Measurements from ENCODE around the gene MAVS.
"Not testable (repeated sequence)": the region's sequence is repeated elsewhere in the genome, so short reads cannot be mapped to it uniquely, and the experiment has no call there.

The MAVS gene

DNA sequence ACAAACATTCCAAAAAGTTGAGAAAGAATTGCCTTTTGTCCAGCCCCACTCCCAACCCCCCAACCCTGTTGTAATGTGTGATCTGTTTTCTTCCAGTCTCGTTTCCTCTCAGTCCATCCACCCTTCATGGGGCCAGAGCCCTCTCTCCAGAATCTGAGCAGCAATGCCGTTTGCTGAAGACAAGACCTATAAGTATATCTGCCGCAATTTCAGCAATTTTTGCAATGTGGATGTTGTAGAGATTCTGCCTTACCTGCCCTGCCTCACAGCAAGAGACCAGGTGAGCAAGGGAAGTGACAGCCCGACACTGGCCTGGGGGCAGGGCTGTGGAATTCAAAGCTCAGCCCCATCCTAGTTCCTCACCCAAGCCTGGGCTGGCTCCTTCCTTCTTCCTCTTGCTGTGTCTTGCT, 7.8 kb downstream of the MAVS start:
- no peak for DNase-seq (ENCODE audit: low read depth)

- DNase-seq (ENCODE audit: low read depth), result no peak
Measured at GRCh38 chr20:3857405-3857804, 10.8 kb downstream of the MAVS start.

DNA sequence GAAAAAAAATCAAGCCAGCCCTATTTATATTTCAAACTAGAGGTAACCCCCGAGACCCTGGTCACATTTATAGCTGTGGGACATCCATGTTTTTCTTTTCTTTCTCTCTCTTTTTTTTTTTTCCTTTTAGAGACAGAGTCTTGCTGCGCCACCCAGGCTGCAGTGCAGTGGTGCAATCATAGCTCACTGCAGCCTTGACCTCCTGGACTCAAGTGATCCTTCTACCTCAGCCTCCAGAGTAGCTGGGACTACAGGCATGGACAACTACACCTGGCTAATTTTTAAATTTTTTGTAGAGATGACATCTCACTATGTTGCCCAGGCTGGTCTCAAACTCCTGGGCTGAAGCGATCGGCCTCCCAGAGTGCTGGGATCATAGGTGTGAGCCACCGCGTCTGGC, 12.1 kb downstream of the MAVS start:
- no peak for DNase-seq (ENCODE audit: low read depth)

- DNase-seq (ENCODE audit: low read depth), result no peak
Measured at GRCh38 chr20:3861191-3861590, 14.6 kb downstream of the MAVS start.

DNA sequence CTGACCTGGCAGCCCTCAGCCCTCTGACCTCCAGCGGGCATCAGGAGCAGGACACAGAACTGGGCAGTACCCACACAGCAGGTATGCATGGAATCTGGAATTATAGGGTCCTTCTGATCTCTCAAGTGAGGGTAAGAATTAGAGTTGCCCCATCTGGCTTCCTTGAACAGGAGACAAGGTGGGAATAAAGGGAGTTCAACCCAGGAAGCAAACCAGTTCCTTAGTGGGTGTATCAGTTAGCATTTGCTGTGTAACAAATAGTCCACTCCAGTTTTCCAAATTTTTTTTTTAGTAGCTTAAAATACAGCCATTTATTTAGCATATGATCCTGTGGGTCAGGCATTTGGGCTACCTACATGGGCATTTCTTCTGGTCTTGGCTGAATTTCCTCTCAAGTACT, 15.7 kb downstream of the MAVS start:
- DNase-seq (ENCODE audit: low read depth), result no peak

- no peak for DNase-seq (ENCODE audit: low read depth)
Measured at GRCh38 chr20:3863317-3863716, 16.7 kb downstream of the MAVS start.

DNA sequence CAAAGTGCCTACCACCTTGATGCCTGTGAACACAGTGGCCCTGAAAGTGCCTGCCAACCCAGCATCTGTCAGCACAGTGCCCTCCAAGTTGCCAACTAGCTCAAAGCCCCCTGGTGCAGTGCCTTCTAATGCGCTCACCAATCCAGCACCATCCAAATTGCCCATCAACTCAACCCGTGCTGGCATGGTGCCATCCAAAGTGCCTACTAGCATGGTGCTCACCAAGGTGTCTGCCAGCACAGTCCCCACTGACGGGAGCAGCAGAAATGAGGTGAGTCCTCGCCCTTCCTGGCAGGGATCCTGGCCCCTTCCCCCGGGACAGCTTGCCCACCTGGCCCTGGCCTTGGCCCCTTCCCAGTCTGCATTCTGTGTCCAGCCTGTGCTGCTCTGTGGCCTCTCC, 17.9 kb downstream of the MAVS start:
- DNase-seq (ENCODE audit: low read depth), result no peak

- no peak for DNase-seq (ENCODE audit: low read depth)
Measured at GRCh38 chr20:3865152-3865886, 18.7 kb downstream of the MAVS start.

DNA sequence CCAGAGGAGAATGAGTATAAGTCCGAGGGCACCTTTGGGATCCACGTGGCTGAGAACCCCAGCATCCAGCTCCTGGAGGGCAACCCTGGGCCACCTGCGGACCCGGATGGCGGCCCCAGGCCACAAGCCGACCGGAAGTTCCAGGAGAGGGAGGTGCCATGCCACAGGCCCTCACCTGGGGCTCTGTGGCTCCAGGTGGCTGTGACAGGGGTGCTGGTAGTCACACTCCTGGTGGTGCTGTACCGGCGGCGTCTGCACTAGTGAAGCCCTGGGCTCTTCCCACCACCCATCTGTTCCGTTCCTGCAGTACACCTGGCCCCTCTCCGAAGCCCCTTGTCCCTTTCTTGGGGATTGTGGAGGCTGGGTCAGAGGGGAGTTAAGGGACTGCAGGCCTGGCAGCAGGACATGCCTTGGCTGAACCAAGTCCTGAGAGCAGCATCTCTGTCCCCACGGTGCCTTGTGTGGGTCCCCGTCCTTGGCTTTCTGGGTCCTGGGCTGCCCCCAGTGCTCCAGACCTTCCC, 19.3 kb downstream of the MAVS start:
- no peak for DNase-seq (ENCODE audit: low read depth)

DNA sequence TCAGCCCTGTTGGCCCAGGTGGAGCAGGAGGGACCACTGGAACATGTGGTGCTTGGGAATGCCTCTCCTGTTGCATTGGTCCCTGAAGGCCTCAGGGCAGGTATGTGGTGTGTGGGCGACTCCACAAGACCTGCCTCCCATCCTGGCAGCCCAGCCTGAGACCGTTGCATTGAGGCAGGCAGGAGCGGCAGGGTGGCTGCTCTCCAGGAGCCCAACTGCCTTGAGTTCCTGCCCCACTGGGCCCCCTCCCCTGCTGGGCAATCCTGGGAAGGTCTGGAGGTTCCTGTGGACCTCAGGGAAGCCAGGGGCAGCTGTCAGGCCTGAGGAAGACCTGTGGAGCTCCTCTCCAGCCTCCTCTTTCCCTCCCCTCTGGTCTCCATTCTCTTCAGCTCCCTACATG, 19.8 kb downstream of the MAVS start:
- no peak for DNase-seq (ENCODE audit: low read depth)

DNA sequence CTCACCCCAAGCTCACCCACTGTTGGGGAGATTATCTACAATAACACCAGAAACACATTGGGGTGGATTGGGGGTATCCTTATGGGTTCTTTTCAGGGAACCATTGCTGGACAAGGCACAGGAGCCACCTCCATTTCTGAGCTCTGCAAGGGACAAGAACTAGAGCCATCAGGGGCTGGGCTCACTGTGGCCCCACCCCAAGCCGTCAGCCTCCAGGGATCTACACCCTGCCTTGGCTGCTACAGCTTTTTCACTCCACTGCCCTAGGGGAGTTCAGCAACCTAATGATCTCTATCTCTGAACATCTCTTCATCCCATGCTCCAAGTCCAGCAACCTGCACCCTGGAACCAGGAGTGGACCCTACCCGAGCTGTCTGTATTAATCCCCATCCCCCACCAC, 21.2 kb downstream of the MAVS start:
- DNase-seq (ENCODE audit: low read depth), result no peak

- DNase-seq (ENCODE audit: low read depth), result no peak
Measured at GRCh38 chr20:3869839-3870634, 23.4 kb downstream of the MAVS start.

- DNase-seq (ENCODE audit: low read depth), result no peak
Measured at GRCh38 chr20:3871550-3872265, 25.1 kb downstream of the MAVS start.

DNA sequence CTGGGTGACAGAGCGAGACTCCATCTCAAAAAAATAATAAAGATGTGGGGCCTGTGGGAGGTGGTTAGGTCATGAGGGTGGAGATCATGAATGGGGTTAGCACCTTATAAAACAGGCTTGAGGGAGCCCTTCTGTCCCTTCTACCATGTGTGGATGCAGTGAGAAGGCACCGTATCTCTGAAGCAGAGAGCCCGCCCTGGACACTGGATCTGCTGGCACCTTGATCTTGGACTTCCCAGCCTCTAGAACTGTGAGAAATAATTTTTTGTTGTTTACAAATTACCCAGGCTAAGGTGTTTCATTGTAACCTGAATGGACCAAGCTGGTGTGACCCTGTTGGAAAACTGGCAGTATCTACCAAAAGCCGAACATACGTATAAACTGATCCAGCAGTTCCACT, 26.9 kb downstream of the MAVS start:
- no peak for DNase-seq (ENCODE audit: low read depth)

DNA sequence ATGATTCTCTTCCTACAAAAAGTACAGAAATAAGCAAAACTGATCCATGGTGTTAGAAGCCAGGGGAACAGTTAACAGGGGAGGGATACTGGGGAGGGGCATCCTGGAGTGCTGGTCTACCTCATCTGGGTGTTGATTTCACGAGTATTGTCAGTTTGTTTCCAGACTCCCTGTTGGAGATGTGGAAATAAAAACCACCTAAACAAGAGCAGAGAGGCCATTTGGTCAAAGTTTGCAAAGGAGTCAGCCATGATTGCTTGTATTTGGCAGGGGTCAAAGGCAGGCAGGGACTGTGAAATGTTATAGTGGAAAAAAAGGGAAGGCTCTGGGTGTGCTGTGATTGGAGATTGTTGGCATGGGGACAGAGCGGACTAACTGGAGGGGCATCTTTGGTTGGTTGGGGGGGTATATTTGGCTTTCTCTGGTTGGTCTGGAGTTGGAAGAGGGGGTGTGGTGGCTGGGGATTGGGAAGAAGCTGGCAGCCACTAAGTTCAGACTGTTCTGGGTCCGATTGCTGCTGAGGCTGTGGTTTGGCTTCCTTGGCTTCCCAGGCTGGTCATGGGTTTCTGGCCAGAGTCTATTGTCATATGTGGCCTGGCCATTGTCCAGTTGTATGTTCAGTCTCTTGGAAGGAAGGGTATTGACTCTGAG, 27.7 kb downstream of the MAVS start:
- DNase-seq (ENCODE audit: low read depth), result no peak

GRCh38 chr20:3875378-3875974, 28.8 kb downstream of the MAVS start:
- DNase-seq (ENCODE audit: low read depth), result no peak

DNA sequence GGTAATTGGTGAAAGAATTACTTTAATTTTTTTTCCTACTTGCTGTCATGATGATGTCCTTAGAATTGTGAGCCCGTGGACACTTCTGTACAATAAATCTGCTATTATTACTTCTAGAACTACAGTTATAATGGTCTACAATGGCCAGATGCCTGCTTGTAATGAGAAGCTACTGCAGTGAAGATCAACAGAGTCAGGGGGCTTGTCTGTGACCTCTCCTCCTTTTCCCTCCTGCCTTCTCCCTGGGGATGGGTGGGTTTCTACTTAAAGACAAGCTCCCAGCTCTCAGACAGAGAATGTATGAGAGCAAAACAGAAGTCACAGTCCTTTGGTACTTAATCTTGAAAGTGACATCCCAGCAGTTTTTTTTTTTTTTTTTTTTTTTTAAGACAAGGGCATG, 29.4 kb downstream of the MAVS start:
- DNase-seq (ENCODE audit: low read depth), result no peak

DNA sequence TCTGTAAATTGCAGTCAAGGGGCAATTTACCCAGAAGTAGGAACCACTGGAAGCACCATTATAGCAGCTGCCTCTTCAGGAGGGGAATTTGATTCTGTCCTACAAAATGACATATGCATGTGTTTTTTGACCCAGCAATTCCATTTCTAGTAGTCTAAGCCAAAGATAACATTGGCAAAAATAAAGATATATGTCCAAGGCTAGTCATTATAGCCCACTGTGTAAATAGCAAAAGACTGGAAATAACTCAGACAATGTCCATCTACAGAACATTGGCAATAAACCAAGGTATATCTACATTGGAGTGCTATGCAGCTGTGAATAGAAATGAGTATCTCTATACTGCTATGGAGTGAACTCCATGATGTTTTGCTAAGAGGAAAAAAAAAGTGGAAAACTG, 30.0 kb downstream of the MAVS start:
- no peak for DNase-seq (ENCODE audit: low read depth)

- DNase-seq (ENCODE audit: low read depth), result not testable (repeated sequence)
Measured at GRCh38 chr20:3878921-3879274, 32.3 kb downstream of the MAVS start.

DNA sequence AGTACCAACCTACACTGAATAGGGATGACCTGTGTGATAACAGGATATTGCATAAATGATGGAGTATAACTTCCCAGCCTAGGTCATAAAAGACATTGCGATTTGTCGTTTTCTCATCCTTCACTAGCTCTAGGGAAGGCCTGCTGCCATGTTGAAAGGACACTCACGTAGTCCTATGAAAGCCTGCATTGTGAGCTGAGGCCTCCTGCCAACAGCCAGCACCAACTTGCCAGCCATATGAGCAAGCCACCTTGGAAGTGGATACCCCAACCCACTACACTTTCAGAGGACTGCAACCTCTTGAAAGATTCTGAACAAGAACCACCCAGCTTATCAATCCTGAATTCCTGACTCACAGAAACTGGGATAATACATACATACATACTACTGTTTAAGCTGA, 39.1 kb downstream of the MAVS start:
- no peak for DNase-seq (ENCODE audit: low read depth)

GRCh38 chr20:3887876-3888620, 41.4 kb downstream of the MAVS start:
- DNase-seq (ENCODE audit: low read depth), result no peak
